ENCODE data around the gene CDC14A. TPM values are rescaled to one million over a fixed set of nuclear protein-coding genes. Genes with fewer than 3 reads are reported as not detected.

CDC14A gene
- total RNA-seq, 2 experiments from 2014 or later: 24.9 to 26.7 TPM

DNA sequence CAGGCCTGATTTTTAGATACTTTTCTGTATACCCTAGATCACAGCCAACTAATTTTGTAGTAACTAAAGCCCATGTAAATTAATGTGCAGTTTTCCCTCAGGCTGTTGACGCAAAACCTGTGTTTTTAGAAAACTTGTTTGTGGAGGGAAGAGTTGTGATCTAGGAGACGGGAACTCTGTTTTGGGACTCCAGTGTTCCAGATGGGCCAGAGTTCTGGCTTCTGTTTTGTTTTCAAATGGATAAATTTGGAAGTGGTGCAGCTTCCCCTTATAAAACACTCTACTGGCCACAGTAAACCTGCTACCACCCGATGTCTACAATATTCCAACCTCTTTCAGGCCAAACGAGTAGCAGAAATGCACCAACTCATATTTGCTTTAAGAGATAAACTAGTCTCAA lies 172.0 kb downstream of the CDC14A start:
- Mint-ChIP-seq H3K36me3 (ENCODE audit: low read depth) (peaks cover 2% of the 10 kb centered on the region), H3K9me3 (ENCODE audit: insufficient read depth) (no peaks in the 10 kb centered on the region), H3K4me1 (ENCODE audit: low read depth) (peaks cover 6% of the 10 kb centered on the region), H3K27me3 (ENCODE audit: low read depth) (peaks cover 6% of the 10 kb centered on the region), H3K4me3 (no peak overlapping the region), H3K27ac (no peak overlapping the region)
- ATAC-seq: no peak
- no peak for DNase-seq
- ChIA-PET CTCF (interaction anchor here (1.2 to 1.8 kb wide), 2 partner anchors 65 to 344 kb away, joined by 4 read pairs; no protein-coding TSS in a partner anchor), POLR2A (interaction anchor here (1.1 kb wide), 1 partner anchor 13 kb away, joined by 3 read pairs; no protein-coding TSS in a partner anchor)

DNA sequence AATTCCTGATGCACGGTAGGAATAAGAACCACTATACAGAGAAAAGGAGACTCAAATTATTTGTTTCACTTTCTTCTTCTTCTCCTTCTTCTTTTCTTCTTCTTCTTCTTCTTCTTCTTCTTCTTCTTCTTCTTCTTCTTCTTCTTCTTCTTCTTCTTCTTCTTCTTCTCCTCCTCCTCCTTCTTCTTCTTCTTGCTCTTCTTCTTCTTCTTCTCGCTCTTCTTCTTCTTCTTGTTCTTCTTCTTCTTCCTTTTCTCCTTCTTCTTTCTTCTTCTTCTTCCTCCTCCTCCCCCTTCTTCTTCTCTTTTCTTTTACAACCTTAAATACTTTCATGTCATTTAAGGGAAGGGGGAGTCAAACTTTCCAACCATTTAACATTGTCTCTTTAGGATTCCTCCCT lies 174.6 kb downstream of the CDC14A start:
- H3K4me1 Mint-ChIP-seq (ENCODE audit: low read depth): peaks cover 28% of the 10 kb centered on the region
- DNase-seq (no peak), ATAC-seq (no peak)
- H3K27ac Mint-ChIP-seq: no peak overlapping the region
- H3K36me3 Mint-ChIP-seq (ENCODE audit: low read depth): no peaks in the 10 kb centered on the region
- CTCF ChIA-PET: interaction anchor here (1.0 kb wide), 1 partner anchor 342 kb away, joined by 4 read pairs; no protein-coding TSS in a partner anchor
- POLR2A ChIA-PET: no interaction called here
- H3K4me3 Mint-ChIP-seq: no peak overlapping the region
- H3K9me3 Mint-ChIP-seq (ENCODE audit: insufficient read depth): no peaks in the 10 kb centered on the region
- H3K27me3 Mint-ChIP-seq (ENCODE audit: low read depth): peaks cover 6% of the 10 kb centered on the region

- peaks cover 40% of the 10 kb centered on the region for H3K4me1 Mint-ChIP-seq (ENCODE audit: low read depth)
- H3K9me3 Mint-ChIP-seq (ENCODE audit: insufficient read depth): no peaks in the 10 kb centered on the region
- H3K4me3 Mint-ChIP-seq: no peak overlapping the region
- ChIA-PET CTCF (interaction anchor here (0.7 to 3.5 kb wide), 6 partner anchors 9 to 340 kb away, joined by 3 to 16 read pairs (median 4); partner anchors contain the start of gene GPR88), POLR2A (no interaction called here)
- no peak overlapping the region for H3K27ac Mint-ChIP-seq
- DNase-seq: no peak
- no peaks in the 10 kb centered on the region for H3K36me3 Mint-ChIP-seq (ENCODE audit: low read depth)
- ATAC-seq: no peak
- H3K27me3 Mint-ChIP-seq (ENCODE audit: low read depth): peaks cover 6% of the 10 kb centered on the region
Measured at GRCh38 chr1:100528871-100529270, 176.6 kb downstream of the CDC14A start.

- POLR2A ChIA-PET: interaction anchor here (1.1 kb wide), 1 partner anchor 177 kb away, joined by 3 read pairs; no protein-coding TSS in a partner anchor
Measured at GRCh38 chr1:100530141-100530540, 177.8 kb downstream of the CDC14A start.

GRCh38 chr1:100530880-100531487 lies 178.7 kb downstream of the CDC14A start:
- DNase-seq (peak; percentile 61), ATAC-seq (peak; percentile 95)
- H3K27me3 Mint-ChIP-seq (ENCODE audit: low read depth): peaks cover 18% of the 10 kb centered on the region
- ChIA-PET POLR2A (interaction anchor here (0.6 to 1.1 kb wide), 2 partner anchors 178 to 334 kb away, joined by 3 to 5 read pairs; no protein-coding TSS in a partner anchor), CTCF (interaction anchor here (1.2 to 3.9 kb wide), 6 partner anchors 8 to 338 kb away, joined by 3 to 20 read pairs (median 12); no protein-coding TSS in a partner anchor)
- H3K36me3 Mint-ChIP-seq (ENCODE audit: low read depth): no peaks in the 10 kb centered on the region
- peak overlapping the region; percentile 76 for H3K27ac Mint-ChIP-seq
- peaks cover 40% of the 10 kb centered on the region for H3K4me1 Mint-ChIP-seq (ENCODE audit: low read depth)
- no peaks in the 10 kb centered on the region for H3K9me3 Mint-ChIP-seq (ENCODE audit: insufficient read depth)
- H3K4me3 Mint-ChIP-seq: peak overlapping the region; percentile 42

More at GRCh38 chr1:100530141-100530540, 177.8 kb downstream of the CDC14A start:
- CTCF ChIA-PET: interaction anchor here (0.7 to 3.5 kb wide), 6 partner anchors 9 to 339 kb away, joined by 3 to 16 read pairs (median 8); no protein-coding TSS in a partner anchor
- Mint-ChIP-seq H3K4me1 (ENCODE audit: low read depth) (peaks cover 40% of the 10 kb centered on the region), H3K4me3 (no peak overlapping the region), H3K27me3 (ENCODE audit: low read depth) (peaks cover 11% of the 10 kb centered on the region), H3K9me3 (ENCODE audit: insufficient read depth) (no peaks in the 10 kb centered on the region), H3K27ac (no peak overlapping the region), H3K36me3 (ENCODE audit: low read depth) (no peaks in the 10 kb centered on the region)
- DNase-seq: no peak
- ATAC-seq: no peak

- H3K27me3 Mint-ChIP-seq (ENCODE audit: low read depth): peaks cover 34% of the 10 kb centered on the region
- no peak for DNase-seq
- H3K9me3 Mint-ChIP-seq (ENCODE audit: insufficient read depth): no peaks in the 10 kb centered on the region
- POLR2A ChIA-PET: interaction anchor here (0.5 kb wide), 1 partner anchor 82 kb away, joined by 3 read pairs; no protein-coding TSS in a partner anchor
- no peak overlapping the region for H3K27ac Mint-ChIP-seq
- peaks cover 40% of the 10 kb centered on the region for H3K4me1 Mint-ChIP-seq (ENCODE audit: low read depth)
- no peak for ATAC-seq
- no peak overlapping the region for H3K4me3 Mint-ChIP-seq
- no peaks in the 10 kb centered on the region for H3K36me3 Mint-ChIP-seq (ENCODE audit: low read depth)
- CTCF ChIA-PET: interaction anchor here (0.7 to 3.9 kb wide), 5 partner anchors 10 to 335 kb away, joined by 3 to 20 read pairs (median 5); no protein-coding TSS in a partner anchor
Measured at GRCh38 chr1:100532645-100533044, 180.3 kb downstream of the CDC14A start.

DNA sequence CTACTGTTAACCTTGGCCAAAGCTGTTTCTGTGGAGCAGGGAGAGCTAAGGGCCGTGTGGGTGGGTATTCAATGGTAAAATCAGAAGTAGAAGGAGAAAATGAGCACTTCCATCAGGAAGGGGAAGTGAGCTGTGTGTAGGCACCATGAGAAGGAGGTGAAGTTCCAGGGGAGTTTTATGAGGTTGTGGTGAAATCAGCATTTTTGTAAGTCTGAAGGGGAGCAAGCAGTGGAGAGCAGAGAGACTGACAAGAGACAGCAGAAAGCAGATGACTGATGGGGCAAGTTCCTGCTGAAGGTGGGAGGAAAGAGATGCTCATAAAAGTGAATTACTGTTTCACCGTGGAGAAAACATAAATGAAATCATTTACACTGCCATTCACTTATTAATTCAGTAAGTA lies 183.0 kb downstream of the CDC14A start:
- CTCF ChIA-PET: interaction anchor here (3.1 kb wide), 1 partner anchor 333 kb away, joined by 19 read pairs; no protein-coding TSS in a partner anchor
- no peak overlapping the region for H3K4me3 Mint-ChIP-seq
- no peak for DNase-seq
- H3K36me3 Mint-ChIP-seq (ENCODE audit: low read depth): no peaks in the 10 kb centered on the region
- POLR2A ChIA-PET: no interaction called here
- no peaks in the 10 kb centered on the region for H3K9me3 Mint-ChIP-seq (ENCODE audit: insufficient read depth)
- no peak for ATAC-seq
- H3K27me3 Mint-ChIP-seq (ENCODE audit: low read depth): peaks cover 46% of the 10 kb centered on the region
- H3K4me1 Mint-ChIP-seq (ENCODE audit: low read depth): peaks cover 41% of the 10 kb centered on the region
- no peak overlapping the region for H3K27ac Mint-ChIP-seq

GRCh38 chr1:100536031-100536430 lies 183.7 kb downstream of the CDC14A start:
- H3K4me3 Mint-ChIP-seq: no peak overlapping the region
- ChIA-PET POLR2A (no interaction called here), CTCF (no interaction called here)
- peaks cover 35% of the 10 kb centered on the region for H3K4me1 Mint-ChIP-seq (ENCODE audit: low read depth)
- H3K27me3 Mint-ChIP-seq (ENCODE audit: low read depth): peaks cover 52% of the 10 kb centered on the region
- H3K9me3 Mint-ChIP-seq (ENCODE audit: insufficient read depth): no peaks in the 10 kb centered on the region
- H3K27ac Mint-ChIP-seq: no peak overlapping the region
- ATAC-seq (no peak), DNase-seq (no peak)
- H3K36me3 Mint-ChIP-seq (ENCODE audit: low read depth): no peaks in the 10 kb centered on the region

DNA sequence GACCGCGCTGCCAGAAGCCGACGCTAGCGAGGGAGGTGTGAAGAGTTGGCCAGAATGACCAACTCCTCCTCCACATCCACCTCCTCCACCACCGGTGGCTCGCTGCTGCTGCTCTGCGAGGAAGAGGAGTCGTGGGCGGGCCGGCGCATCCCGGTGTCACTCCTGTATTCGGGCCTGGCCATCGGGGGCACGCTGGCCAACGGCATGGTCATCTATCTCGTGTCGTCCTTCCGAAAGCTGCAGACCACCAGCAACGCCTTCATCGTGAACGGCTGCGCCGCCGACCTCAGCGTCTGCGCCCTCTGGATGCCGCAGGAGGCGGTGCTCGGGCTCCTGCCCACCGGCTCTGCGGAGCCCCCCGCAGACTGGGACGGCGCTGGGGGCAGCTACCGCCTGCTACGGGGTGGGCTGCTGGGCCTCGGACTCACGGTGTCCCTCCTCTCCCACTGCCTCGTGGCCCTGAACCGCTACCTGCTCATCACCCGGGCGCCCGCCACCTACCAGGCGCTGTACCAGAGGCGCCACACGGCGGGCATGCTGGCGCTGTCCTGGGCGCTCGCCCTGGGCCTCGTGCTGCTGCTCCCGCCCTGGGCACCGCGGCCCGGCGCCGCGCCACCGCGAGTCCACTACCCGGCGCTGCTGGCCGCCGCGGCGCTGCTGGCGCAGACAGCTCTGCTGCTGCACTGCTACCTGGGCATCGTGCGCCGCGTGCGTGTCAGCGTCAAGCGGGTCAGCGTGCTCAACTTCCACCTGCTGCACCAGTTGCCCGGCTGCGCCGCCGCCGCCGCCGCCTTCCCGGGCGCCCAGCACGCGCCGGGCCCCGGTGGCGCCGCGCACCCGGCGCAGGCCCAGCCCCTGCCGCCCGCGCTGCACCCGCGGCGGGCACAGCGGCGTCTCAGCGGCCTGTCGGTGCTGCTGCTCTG lies 186.9 kb downstream of the CDC14A start:
- H3K27ac Mint-ChIP-seq: no peak overlapping the region
- H3K9me3 Mint-ChIP-seq (ENCODE audit: insufficient read depth): no peaks in the 10 kb centered on the region
- H3K4me3 Mint-ChIP-seq: peak overlapping the region; percentile 62
- peaks cover 72% of the 10 kb centered on the region for H3K27me3 Mint-ChIP-seq (ENCODE audit: low read depth)
- ATAC-seq (peak; percentile 71), DNase-seq (peak; percentile 39)
- ChIA-PET CTCF (interaction anchor here (0.7 to 2.1 kb wide), 7 partner anchors 8 to 910 kb away, joined by 3 to 5 read pairs (median 3); no protein-coding TSS in a partner anchor), POLR2A (interaction anchor here (0.9 kb wide), 1 partner anchor 272 kb away, joined by 3 read pairs; no protein-coding TSS in a partner anchor)
- no peaks in the 10 kb centered on the region for H3K36me3 Mint-ChIP-seq (ENCODE audit: low read depth)
- H3K4me1 Mint-ChIP-seq (ENCODE audit: low read depth): peaks cover 11% of the 10 kb centered on the region

DNA sequence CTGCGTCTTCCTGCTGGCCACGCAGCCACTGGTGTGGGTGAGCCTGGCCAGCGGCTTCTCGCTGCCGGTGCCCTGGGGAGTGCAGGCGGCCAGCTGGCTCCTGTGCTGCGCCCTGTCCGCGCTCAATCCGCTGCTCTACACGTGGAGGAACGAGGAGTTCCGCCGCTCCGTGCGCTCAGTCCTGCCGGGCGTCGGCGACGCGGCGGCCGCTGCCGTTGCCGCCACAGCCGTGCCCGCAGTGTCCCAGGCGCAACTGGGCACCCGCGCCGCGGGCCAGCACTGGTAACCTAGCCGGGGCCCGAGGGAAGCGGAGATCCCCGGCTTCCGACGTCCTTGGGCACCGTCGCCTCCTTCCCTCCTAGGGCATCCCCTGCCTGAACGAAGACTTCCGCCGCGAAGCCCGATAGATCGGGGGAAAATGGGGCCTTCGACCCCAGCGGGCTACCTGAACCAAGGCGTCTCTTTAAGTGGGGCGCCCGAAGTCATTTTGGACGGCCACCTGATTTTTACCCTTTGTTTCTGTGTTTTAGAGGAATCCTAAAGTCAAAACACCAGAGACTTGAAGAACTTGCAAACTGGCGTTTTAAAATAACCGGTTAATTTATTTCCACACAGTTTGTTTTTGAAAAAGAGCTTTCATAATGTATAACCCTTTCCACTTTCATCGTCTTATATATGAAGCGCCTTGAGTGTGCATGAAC lies 187.7 kb downstream of the CDC14A start:
- Mint-ChIP-seq H3K9me3 (ENCODE audit: insufficient read depth) (no peaks in the 10 kb centered on the region), H3K4me1 (ENCODE audit: low read depth) (peaks cover 11% of the 10 kb centered on the region), H3K36me3 (ENCODE audit: low read depth) (no peaks in the 10 kb centered on the region), H3K27ac (no peak overlapping the region), H3K27me3 (ENCODE audit: low read depth) (peaks cover 71% of the 10 kb centered on the region), H3K4me3 (peak overlapping the region; percentile 49)
- peak; percentile 47 for ATAC-seq
- POLR2A ChIA-PET: no interaction called here
- CTCF ChIA-PET: interaction anchor here (0.7 to 2.1 kb wide), 6 partner anchors 9 to 909 kb away, joined by 3 to 6 read pairs (median 3); no protein-coding TSS in a partner anchor
- no peak for DNase-seq

DNA sequence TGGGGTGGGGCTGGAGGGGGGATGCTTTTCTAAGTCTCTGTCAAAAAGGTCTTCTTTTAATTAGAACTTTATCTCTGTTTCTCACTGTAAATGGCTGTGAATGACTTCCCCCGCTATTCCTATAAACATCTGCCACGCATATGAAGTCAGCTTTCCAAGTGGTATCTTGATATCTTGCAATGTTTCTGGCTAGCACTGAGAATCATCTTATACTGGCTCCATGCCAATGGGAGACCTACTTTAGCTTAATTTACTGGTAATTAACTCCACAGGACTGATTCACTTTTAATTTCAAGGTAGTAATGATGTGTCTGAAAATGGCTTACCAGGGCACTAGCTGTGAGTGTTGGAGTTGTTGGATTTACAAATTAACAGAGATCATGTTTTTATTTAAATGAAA lies 190.0 kb downstream of the CDC14A start:
- Mint-ChIP-seq H3K27ac (no peak overlapping the region), H3K9me3 (ENCODE audit: insufficient read depth) (no peaks in the 10 kb centered on the region), H3K36me3 (ENCODE audit: low read depth) (no peaks in the 10 kb centered on the region), H3K4me1 (ENCODE audit: low read depth) (peaks cover 11% of the 10 kb centered on the region), H3K27me3 (ENCODE audit: low read depth) (peaks cover 50% of the 10 kb centered on the region), H3K4me3 (no peak overlapping the region)
- ChIA-PET CTCF (interaction anchor here (1.0 to 3.0 kb wide), 10 partner anchors 9 to 338 kb away, joined by 3 to 20 read pairs (median 5); no protein-coding TSS in a partner anchor), POLR2A (no interaction called here)
- ATAC-seq (no peak), DNase-seq (no peak)
